ENCODE data around the gene PRM1. TPM values are rescaled to one million over a fixed set of nuclear protein-coding genes. Genes with fewer than 3 reads are reported as not detected.

Gene PRM1
- total RNA-seq, 2 donors from 2014 or later, result not detected

- no peak overlapping the region for H3K9ac ChIP-seq (ENCODE audit: low read depth in 2 of 2, low read length in 2 of 2)
- no peak for TF ChIP-seq CTCF (IDR thresholded peaks at IDR 0.05)
- H3K4me3 ChIP-seq, result no peak overlapping the region
- no peaks in the 10 kb centered on the region for H3K36me3 ChIP-seq
- peaks cover 8% of the 10 kb centered on the region for H3K4me1 ChIP-seq
- DNase-seq, result no peak
- no peaks in the 10 kb centered on the region for H3K27me3 ChIP-seq
- no peaks in the 10 kb centered on the region for H3K9me3 ChIP-seq
- peak overlapping the region; percentile 22 for H3K27ac ChIP-seq
- intact Hi-C loops (cut with DNase I), result no loop called here
Observed at GRCh38 chr16:11306997-11307638, 26.0 kb upstream of the PRM1 start.

- Histone ChIP-seq H3K4me3 (no peak overlapping the region), H3K9me3 (no peaks in the 10 kb centered on the region), H3K36me3 (no peaks in the 10 kb centered on the region), H3K4me1 (peaks cover 8% of the 10 kb centered on the region), H3K27me3 (no peaks in the 10 kb centered on the region), H3K27ac (no peak overlapping the region), H3K9ac (ENCODE audit: low read depth in 2 of 2, low read length in 2 of 2) (no peak overlapping the region)
- intact Hi-C loops (cut with DNase I), result no loop called here
- no peak for DNase-seq
- TF ChIP-seq CTCF (IDR thresholded peaks at IDR 0.05), result no peak
Observed at GRCh38 chr16:11306381-11306780, 25.3 kb upstream of the PRM1 start.

- Histone ChIP-seq H3K4me1 (peaks cover 4% of the 10 kb centered on the region), H3K36me3 (no peaks in the 10 kb centered on the region), H3K9ac (ENCODE audit: low read depth in 2 of 2, low read length in 2 of 2) (no peak overlapping the region), H3K27ac (no peak overlapping the region), H3K27me3 (no peaks in the 10 kb centered on the region), H3K9me3 (no peaks in the 10 kb centered on the region), H3K4me3 (no peak overlapping the region)
- TF ChIP-seq CTCF (IDR thresholded peaks at IDR 0.05), result no peak
- intact Hi-C loops (cut with DNase I), result no loop called here
- DNase-seq, result no peak
Observed at GRCh38 chr16:11303405-11304138, 22.4 kb upstream of the PRM1 start.

GRCh38 chr16:11302977-11303376 is 21.8 kb upstream of the PRM1 start:
- DNase-seq, result no peak
- H3K27me3 ChIP-seq, result no peaks in the 10 kb centered on the region
- TF ChIP-seq CTCF (IDR thresholded peaks at IDR 0.05), result no peak
- H3K4me1 ChIP-seq, result no peaks in the 10 kb centered on the region
- no peak overlapping the region for H3K27ac ChIP-seq
- no peak overlapping the region for H3K4me3 ChIP-seq
- H3K36me3 ChIP-seq, result no peaks in the 10 kb centered on the region
- no peak overlapping the region for H3K9ac ChIP-seq (ENCODE audit: low read depth in 2 of 2, low read length in 2 of 2)
- intact Hi-C loops (cut with DNase I), result no loop called here
- no peaks in the 10 kb centered on the region for H3K9me3 ChIP-seq

- H3K4me1 ChIP-seq, result peaks cover 3% of the 10 kb centered on the region
- no peaks in the 10 kb centered on the region for H3K27me3 ChIP-seq
- DNase-seq, result no peak
- no peak overlapping the region for H3K27ac ChIP-seq
- no peak overlapping the region for H3K9ac ChIP-seq (ENCODE audit: low read depth in 2 of 2, low read length in 2 of 2)
- intact Hi-C loops (cut with DNase I), result no loop called here
- no peak for TF ChIP-seq CTCF (IDR thresholded peaks at IDR 0.05)
- no peaks in the 10 kb centered on the region for H3K9me3 ChIP-seq
- H3K4me3 ChIP-seq, result no peak overlapping the region
- H3K36me3 ChIP-seq, result no peaks in the 10 kb centered on the region
Observed at GRCh38 chr16:11301645-11302501, 20.7 kb upstream of the PRM1 start.
